ACHN (cell line): ENCODE results near the gene HAUS2.
A peak's percentile ranks its signal among the peaks of the same experiment; 100 is the strongest.
"Not testable (repeated sequence)": the region's sequence is repeated elsewhere in the genome, so short reads cannot be mapped to it uniquely, and the experiment has no call there.

Experiments
- DNase-seq: peaks from one replicate; pipeline ENCODE4 v3.0.0-alpha.2; 2015
- in situ Hi-C: cut with HindIII; loops from 2 replicates; pipeline ENCODE4 v1.10.0; 2017; ENCODE audit warnings: low sequenced_read_pairs, low pct_ligation_motif_present, low pct_unique_long_range_greater_than_20kb

The HAUS2 gene

GRCh38 chr15:42548249-42549031 is at the start of gene HAUS2, which contains the start of gene LRRC57:
HAUS2 (plus strand) TSS chr15:42548838; CDS start chr15:42548873, 35 bp downstream.
LRRC57 (minus strand) TSS chr15:42548793; CDS start chr15:42548434, 359 bp downstream.
- DNase-seq: peak; percentile 84
- in situ Hi-C loops: no loop called here

GRCh38 chr15:42499858-42500609 is 48.6 kb upstream of the HAUS2 start:
- DNase-seq: no peak

GRCh38 chr15:42502477-42502876 is 46.2 kb upstream of the HAUS2 start:
- in situ Hi-C loops: no loop called here
- DNase-seq: no peak

More at GRCh38 chr15:42499858-42500609, 48.6 kb upstream of the HAUS2 start:
- in situ Hi-C loops: no loop called here

DNA sequence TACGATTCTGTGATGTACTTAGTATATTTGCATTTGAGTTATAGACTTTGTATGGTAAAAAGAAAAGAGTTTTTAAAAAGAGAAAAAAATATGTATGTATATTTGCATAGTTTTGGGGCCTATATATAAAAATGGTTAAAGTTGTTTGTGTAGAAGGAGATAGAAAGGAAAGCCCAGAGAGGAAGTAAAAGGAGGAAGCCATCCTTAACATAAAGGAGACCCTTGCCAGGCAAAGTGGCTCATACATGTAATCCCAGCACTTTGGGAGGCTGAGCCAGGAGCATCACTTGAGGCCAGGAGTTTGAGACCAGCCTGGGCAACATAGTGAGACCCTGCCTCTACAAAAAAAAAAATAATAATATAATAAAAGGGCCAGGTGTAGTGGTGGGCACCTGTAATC is 44.8 kb upstream of the HAUS2 start:
- no peak for DNase-seq
- in situ Hi-C loops: no loop called here

DNA sequence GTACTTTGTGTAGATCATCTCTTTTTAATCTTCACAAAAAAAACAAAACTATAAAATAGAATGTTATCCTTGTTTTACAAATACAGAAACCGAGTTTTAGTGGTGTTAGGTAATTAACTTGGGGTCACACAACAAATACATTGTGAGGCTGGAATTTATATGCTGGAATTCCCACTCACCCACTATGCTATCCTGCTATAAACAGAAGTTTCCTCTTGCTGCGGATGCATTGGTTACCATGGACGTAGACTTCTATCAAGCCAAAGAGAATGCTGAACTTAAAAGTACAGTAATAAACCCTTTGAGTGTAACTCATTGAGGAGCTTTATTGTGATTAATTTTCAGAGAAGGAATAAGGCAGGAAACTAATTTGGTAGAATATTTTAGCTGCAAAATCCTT is 44.0 kb upstream of the HAUS2 start:
- DNase-seq: no peak
- in situ Hi-C loops: no loop called here

DNA sequence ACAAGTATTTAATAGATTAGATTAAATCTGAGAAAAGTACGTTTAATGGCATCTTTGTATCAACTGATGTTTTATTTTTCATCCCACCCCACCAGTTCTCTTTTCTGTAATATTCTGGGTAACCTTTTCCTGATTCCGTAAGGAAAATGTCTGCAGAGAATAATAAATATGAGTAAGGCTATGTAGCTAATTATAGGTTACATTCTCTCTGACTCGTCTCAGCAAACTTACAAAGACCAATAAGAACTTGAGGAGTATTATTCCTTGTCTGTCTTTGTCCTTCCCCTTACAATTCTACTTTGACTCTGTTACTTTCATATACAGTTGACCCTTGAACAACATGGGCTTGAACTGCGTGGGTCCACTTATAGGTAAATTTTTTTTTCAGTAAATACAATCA is 41.1 kb upstream of the HAUS2 start:
- in situ Hi-C loops: no loop called here
- DNase-seq: no peak

DNA sequence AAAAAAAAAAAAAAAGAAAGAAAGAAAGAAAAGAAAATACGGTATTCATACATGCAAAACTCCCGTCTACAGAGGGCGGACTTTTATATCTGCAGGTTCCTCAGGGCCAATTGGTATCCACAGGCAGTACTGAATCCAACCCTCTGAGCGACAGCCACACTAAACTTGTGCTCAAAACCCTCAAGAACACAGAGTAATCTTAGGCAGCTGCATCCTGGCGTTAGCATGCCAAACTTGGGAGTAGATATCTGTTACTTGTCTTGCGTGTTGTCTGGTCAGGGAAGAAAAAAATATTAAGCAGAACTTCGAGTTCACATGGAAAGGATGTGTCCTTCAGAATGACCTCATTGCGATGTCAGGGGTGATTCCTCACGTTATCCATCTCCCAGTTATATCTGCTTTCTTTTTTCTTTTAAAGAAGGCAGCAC is 40.4 kb upstream of the HAUS2 start:
- DNase-seq: no peak
- in situ Hi-C loops: no loop called here

DNA sequence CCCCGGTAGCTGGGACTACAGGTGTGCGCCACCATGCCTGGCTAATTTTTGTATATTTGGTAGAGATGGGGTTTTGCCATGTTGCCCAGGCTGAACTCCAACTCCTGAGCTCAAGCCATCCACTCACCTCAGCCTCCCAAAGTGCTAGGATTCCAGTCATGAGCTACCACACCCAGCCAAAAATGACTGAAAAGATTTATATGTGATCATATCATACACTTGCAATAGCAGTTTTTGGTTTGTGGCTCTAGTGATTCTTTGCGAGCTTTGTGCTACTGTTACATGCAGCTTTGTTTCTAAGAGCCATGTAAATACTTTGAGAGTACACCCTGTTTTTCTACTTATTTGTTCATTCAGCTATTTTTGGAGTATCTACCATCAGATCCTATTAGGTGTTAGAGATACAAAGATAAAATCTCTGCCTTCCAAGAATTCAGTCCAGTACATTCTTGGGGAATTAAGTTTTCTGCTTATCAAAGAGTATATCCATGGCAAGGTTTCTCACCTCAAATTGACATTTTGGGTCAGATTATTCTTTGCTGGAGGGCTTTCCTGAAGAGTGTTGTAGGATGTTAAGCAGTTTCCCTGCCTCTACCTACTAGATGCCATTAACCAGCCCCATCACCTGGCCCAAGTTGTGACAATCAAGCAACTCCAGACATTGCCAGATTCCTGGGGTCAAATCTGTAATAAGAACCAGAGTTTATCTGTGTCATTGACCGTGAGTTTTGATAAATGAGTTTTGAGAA is 38.2 kb upstream of the HAUS2 start:
- in situ Hi-C loops: no loop called here
- no peak for DNase-seq

DNA sequence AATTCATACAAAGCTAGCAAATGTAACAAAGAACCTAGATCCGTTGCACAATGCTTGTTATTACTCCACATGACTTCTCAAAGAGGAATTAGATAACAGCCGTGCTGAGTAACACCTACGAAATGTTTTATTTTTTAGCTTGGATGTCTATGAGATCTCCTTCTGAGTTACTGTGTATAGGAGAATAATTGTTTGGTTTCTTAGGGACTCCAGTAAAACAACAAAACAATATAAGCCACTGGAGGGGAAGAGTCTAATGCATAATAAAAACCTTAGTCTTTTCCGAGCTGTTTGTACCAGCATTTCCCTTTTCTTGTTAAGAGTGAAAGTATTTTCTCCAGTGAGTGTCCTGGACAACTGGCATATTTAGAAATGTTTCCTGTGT is 37.6 kb upstream of the HAUS2 start:
- in situ Hi-C loops: no loop called here
- DNase-seq: peak; percentile 42

DNA sequence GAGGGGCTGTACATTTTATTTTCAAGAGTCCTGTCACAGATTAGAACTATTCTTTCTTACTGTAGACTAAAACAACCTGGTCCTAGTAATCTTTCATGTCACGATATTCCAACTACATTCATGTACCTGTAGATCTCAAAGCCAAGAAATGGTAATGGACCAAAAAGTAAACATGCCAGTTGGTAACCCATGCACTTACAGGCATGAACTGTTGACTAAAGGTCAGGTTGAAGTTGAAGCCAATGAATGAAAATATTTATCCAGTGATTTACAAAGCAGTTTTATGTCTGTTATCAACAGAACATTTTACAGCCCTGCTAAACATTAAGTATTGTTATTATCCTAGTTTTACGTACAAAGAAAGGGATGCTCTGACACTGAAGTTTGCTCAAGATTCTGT is 25.3 kb upstream of the HAUS2 start:
- no peak for DNase-seq
- in situ Hi-C loops: no loop called here

GRCh38 chr15:42528970-42529369 is 19.7 kb upstream of the HAUS2 start:
- DNase-seq: no peak
- in situ Hi-C loops: no loop called here

DNA sequence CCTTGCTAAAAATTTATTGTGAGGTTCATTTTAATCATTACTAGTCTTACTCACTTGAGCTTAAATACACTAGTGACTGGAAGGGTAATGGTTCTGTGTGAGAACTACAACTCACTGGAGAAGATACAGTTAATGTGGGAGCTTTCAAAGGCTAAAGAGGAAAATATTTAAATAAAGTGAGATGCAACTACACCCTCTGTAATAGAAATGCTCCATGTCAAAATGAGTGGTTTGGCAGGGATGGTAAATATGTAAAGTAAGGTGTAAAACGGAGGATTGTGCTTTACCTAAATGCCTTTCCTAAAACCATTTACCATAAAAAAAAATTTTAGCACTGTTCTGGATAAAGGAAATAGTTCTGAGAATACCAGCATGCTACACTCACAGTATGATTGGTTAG is 15.4 kb upstream of the HAUS2 start:
- in situ Hi-C loops: no loop called here
- no peak for DNase-seq

- in situ Hi-C loops: no loop called here
- DNase-seq: no peak
Observed at GRCh38 chr15:42544853-42545629, 3.6 kb upstream of the HAUS2 start.

DNA sequence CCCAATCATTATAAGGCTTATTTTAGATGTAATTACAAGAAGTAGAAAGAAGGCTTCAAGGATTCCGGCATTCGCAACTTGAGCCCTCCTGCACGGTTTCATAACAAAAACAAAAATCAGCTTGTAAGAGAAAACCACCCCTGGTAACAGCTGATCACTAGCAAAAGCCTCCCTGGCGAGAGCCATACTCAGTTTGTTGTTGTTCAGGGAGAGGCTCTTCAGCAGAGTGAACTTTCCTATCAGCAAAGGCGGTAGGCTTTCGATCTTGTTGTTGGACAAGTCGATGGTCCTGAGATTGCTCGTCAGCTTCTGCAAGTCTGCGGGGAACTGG is 755 bp upstream of the HAUS2 start:
- no peak for DNase-seq
- in situ Hi-C loops: no loop called here

DNA sequence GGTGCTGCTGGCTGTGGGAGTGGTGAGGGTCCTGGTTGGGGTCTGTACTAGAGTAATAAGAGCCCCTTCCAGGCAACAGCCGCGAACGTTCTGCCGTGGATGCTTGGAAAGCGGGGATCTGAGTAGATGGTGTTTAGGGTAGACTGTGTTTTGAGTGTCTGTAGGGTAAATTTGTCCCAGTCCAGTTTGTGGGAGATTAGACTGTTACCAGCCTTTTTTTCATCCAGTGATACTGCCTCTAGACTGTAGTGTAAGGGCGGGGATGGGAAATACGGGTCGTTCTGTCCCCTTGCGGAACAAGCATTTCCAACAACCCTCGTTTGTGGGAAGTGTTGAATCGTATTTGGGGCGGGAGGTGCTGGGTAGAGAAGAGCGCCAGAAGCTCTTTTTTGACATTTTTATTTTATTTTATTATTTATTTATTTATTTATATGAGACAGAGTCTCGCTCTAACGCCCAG is 424 bp downstream of the HAUS2 start:
- in situ Hi-C loops: no loop called here
- peak; percentile 46 for DNase-seq

DNA sequence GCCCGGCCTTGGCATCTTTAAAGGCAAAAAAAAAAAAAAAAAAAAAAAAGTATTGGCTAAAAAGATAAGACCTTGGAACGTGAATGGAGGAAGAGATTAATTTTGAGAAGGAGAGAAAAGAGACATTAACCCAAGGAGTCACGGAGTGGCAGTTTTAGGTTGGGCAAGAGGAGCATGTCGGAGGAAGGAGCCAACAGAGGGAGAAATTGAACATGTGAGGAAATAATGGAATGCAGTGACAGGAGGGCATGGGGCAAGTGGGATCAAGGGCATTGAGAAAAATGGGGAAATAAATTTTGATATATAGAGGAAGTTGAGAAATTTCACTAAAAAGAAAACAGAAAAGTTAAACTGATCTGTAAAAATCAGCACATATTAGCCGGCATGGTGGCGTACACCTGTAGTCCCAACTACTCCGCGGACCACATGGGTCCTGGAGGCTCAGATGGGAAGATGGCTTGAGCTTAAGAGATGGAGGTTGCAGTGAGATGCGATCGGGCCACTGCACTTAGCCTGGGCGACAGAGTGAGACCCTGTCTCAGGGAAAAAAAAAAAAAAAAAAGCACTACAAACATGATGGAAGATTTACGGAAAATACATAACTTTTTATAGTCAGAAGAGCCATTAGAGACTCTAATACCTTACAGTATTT is 1.2 kb downstream of the HAUS2 start:
- in situ Hi-C loops: no loop called here
- DNase-seq: no peak

GRCh38 chr15:42553554-42553953 is 4.9 kb downstream of the HAUS2 start:
- no peak for DNase-seq
- in situ Hi-C loops: no loop called here

DNA sequence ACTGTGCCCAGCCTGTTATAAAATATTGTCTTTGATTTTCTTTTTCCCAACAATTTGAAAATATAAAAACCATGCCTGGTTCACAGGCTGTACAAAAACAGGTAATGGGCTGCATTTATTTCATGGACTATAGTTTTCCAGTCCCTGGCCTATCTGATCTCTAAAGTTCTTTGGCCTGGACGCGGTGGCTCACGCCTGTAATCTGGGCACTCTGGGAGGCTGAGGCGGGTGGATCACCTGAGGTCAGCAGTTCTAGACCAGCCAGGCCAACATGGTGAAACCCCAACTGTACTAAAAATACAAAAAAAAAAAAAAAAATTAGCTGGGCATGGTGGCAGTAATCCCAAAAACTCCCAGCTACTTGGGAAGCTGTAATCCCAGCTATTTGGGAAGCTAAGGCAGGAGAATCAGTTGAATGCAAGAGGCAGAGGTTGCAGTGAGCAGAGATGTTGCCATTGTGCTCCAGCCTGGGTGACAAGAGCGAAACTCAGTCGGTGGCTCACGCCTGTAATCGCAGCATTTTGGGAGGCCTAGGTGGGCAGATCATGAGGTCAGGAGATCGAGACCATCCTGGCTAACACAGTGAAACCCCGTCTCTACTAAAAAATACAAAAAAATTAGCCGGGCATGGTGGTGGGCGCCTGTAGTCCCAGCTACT is 8.0 kb downstream of the HAUS2 start:
- in situ Hi-C loops, DNase-seq: not testable (repeated sequence)
